Fibroblast of skin of right quadriceps (primary cell): Measurements from ENCODE around the gene CARD8.

Experiments used
- DNase-seq: peaks from one replicate; pipeline ENCODE4 v3.0.0-alpha.2; 2013

The CARD8 gene

DNA sequence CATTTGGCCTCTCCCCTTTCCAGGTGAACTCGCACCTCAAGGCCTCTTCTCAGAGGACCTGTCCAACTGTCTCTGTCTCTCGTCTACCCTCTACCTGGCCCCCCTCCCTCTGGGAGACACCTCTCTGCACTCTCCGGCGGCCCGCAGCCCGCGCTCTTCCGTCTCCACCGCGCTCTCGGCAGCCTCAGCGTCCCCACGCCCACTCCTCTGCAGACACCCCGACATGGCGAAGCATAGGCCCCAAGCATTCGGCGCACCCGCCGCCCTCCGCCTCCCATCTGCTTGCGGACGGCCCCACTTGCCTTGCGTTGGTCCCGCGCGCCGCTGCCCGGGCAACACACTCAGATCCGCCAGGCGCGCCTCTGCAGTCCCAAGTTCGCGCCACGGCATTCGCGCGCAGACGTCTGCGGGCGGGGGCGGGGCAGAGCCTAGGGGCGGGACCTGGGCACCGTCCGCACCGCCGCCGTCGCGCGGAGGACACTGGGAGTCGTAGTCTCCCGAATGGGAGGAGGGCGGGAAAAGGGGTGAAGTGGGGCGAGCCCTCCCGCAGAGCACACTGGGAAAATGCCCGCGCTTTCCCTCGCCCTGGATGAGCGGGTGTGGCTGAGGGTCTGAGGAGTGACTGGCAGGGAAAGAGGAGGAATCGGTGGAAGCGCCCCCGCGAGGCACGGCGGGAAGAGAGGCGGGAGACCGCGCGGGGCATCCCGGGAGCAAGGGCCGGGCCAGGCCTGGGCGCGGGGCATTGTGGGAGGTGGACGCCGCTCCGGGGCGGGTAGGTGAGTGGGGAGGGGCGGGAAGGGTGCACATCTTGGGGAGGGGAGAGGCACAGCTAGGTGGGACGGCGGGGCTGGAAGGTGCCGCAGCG lies 85.5 kb downstream of the CARD8 start, which contains the start of the genes LIG1 and ZSWIM9:
LIG1 (minus strand) TSS at position 406 of the 865 bp plus-strand sequence. CDS start 4,778 bp downstream, outside the sequence.
ZSWIM9 (plus strand) TSS at position 742 of the 865 bp plus-strand sequence. CDS start 1,123 bp downstream, outside the sequence.
- DNase-seq, result peak; percentile 97

DNA sequence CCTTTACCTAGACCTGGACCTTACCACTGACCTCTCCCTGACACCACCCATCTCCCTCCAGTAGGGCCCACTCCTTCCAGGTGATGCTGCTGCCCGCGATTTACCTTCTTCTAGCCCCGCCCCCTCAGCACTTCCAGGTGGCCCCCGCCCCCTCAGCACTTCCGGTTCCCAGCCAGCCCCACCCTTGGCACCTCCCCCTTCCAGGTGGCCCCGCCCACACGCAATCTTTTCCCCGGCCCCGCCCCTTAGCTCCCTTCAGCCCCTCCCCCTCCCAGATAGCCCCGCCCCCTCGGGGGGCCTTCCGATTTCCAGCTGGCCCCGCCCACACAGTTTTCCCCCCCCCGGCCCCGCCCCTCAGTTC lies 86.2 kb downstream of the CARD8 start:
- peak; percentile 61 for DNase-seq

DNA sequence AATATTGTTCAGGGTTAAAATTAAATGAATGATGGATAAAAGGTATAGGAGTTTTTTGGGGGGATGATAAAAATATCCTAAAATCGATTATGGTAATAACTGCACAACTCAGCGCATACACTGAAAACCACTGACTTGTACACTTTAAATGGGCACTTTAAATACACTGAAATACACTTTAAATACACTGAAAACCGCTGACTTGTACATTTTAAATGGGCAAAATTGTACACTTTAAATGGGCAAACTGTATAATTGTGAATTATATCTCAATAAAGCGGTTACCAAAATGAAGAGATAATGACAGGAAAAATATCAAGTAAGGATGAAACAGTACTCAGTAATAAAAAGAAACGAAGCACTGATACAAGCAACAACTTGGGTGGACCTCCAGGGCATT lies 87.0 kb downstream of the CARD8 start:
- DNase-seq, result no peak

DNA sequence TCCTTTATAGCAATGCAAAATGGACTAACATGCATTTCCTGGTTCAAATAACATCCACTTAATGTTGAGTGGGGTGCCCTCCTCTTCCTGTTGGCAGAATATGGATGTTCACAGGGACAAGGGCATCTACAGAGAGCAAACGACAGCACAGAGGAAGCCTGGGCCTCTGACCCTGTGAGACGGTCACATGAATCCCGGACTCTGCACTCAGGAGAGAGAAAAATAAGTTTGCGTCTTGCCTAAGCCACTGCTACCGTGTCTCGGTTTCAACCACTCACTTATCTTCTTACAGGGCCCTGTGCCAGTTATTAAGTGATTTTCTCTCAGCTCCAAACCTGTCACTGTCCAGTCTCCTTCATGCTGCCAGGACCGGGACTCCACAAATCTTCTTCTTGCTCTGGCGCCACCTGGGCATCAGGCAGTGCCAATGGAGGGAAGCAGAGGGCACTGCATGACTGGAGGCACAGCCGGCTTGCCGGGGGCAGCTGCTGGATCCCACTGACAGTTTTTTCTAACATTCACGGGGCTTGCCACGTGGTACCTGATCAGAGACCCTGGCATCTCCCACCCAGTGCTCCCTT lies 97.4 kb downstream of the CARD8 start:
- DNase-seq, result no peak
